PFSK-1 (cell line): Measurements from ENCODE around the gene GEMIN5.

ENCODE experiments used
- FOXP2 ChIP-seq: optimal IDR thresholded peaks from 2 replicates; pipeline ENCODE3; 2011; ENCODE audit warnings: borderline replicate concordance, control low read depth, inconsistent platforms; ENCODE audit not compliant: insufficient read depth; ENCODE audit errors: extremely low read length, extremely low read depth
- POLR2AphosphoS5 ChIP-seq: IDR thresholded peaks from 2 replicates; pipeline ENCODE4 v1.6.1; 2012; ENCODE audit warnings: low read depth, mild to moderate bottlenecking, control low read depth, low read length, moderate library complexity
- SIN3A ChIP-seq: IDR thresholded peaks from 2 replicates; pipeline ENCODE4 v1.6.1; 2012; ENCODE audit warnings: mild to moderate bottlenecking, low read length, moderate library complexity, borderline replicate concordance; ENCODE audit not compliant: insufficient read depth
- TAF1 ChIP-seq: IDR thresholded peaks from 2 replicates; pipeline ENCODE4 v1.6.1; 2012; ENCODE audit warnings: low read length, control low read depth, borderline replicate concordance; ENCODE audit not compliant: insufficient read depth
- TF ChIP-seq, protein P1 (sequence below), 2 experiments: IDR thresholded peaks; 2 replicates each; pipeline versions ENCODE4 v1.6.1 to v1.8.0; 2011 to 2012; ENCODE audit warnings: low read depth in 2 of 2, low read length in 2 of 2, control low read depth in 1 of 2, inconsistent platforms in 1 of 2, mild to moderate bottlenecking in 1 of 2, moderate library complexity in 1 of 2; ENCODE audit not compliant: insufficient read depth in 1 of 2

DNA sequence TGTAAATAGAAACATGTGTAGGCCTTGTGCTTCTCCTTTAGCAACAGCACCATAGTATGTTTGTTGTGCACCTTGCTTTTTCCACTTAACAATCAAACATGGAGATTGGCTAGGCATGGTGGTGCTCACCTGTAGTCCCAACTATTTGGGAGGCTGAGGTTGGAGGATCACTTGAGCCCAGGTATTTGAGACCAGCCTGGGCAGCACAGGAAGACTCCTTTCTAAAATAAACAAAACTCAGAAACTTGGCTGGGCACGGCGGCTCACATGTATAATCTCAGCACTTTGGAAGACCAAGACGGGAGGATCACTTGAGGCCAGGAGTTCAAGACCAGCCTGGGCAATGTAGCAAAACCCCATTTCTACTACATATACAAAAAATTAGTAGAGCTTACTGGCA lies 86.7 kb downstream of the GEMIN5 start:
- TF ChIP-seq SIN3A: no peak
- no peak for TF ChIP-seq POLR2AphosphoS5
- no peak for TF ChIP-seq FOXP2
- TF ChIP-seq, protein P1, sequence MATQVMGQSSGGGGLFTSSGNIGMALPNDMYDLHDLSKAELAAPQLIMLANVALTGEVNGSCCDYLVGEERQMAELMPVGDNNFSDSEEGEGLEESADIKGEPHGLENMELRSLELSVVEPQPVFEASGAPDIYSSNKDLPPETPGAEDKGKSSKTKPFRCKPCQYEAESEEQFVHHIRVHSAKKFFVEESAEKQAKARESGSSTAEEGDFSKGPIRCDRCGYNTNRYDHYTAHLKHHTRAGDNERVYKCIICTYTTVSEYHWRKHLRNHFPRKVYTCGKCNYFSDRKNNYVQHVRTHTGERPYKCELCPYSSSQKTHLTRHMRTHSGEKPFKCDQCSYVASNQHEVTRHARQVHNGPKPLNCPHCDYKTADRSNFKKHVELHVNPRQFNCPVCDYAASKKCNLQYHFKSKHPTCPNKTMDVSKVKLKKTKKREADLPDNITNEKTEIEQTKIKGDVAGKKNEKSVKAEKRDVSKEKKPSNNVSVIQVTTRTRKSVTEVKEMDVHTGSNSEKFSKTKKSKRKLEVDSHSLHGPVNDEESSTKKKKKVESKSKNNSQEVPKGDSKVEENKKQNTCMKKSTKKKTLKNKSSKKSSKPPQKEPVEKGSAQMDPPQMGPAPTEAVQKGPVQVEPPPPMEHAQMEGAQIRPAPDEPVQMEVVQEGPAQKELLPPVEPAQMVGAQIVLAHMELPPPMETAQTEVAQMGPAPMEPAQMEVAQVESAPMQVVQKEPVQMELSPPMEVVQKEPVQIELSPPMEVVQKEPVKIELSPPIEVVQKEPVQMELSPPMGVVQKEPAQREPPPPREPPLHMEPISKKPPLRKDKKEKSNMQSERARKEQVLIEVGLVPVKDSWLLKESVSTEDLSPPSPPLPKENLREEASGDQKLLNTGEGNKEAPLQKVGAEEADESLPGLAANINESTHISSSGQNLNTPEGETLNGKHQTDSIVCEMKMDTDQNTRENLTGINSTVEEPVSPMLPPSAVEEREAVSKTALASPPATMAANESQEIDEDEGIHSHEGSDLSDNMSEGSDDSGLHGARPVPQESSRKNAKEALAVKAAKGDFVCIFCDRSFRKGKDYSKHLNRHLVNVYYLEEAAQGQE (IDR thresholded peaks at IDR 0.05; ENCODE audit: insufficient read depth in 1 of 2, low read depth in 2 of 2, low read length in 2 of 2): no peak
- TF ChIP-seq TAF1: no peak
